Uterus (tissue), 4 donors: ENCODE measurements around the gene IQGAP2. TPM values are rescaled to one million over a fixed set of nuclear protein-coding genes. Genes with fewer than 3 reads are reported as not detected.
A peak's percentile ranks its signal among the peaks of the same experiment; 100 is the strongest.
"Not testable (repeated sequence)": the region's sequence is repeated elsewhere in the genome, so short reads cannot be mapped to it uniquely, and the experiment has no call there.

Experiments used
- DNase-seq, 2 donors: peaks; one replicate each; pipeline ENCODE4 v3.0.0-alpha.2; 2019 to 2020
- H3K27ac ChIP-seq, 2 donors: fragments of 200-600 bp; sonication (generic); 1 replicate in 1 of 2; 2 replicates in 1 of 2; pipeline ENCODE4 v1.5.1; 2016 to 2018
- H3K27me3 ChIP-seq, 2 donors: fragments of 200-600 bp; sonication (generic); one replicate each; pipeline ENCODE4 v1.5.1; 2018 to 2019; ENCODE audit warnings: control low read depth in 1 of 2
- H3K36me3 ChIP-seq, 2 donors: fragments of 200-600 bp; sonication (generic); one replicate each; pipeline ENCODE4 v1.5.1; 2019; ENCODE audit warnings: control low read depth in 1 of 2
- H3K4me1 ChIP-seq, 2 donors: fragments of 200-600 bp; sonication (generic); one replicate each; pipeline ENCODE4 v1.5.1; 2018 to 2019; ENCODE audit warnings: control low read depth in 1 of 2
- H3K4me3 ChIP-seq, 2 donors: fragments of 200-600 bp; sonication (generic); 1 replicate in 1 of 2; 2 replicates in 1 of 2; pipeline ENCODE4 v1.5.1; 2018 to 2019; ENCODE audit warnings: mild to moderate bottlenecking in 1 of 2
- H3K9me3 ChIP-seq, 2 donors: fragments of 200-600 bp; sonication (generic); one replicate each; pipeline ENCODE4 v1.5.1; 2019; ENCODE audit warnings: control low read depth in 1 of 2
- CTCF ChIP-seq, 4 experiments: fragments of 200-600 bp in 2 of 4; fragments of 450-650 bp in 2 of 4; sonication (generic) in 2 of 4; IDR thresholded peaks; one replicate each; pipeline ENCODE4 v1.5.1; 2016 to 2019; ENCODE audit warnings: antibody characterized with exemption in 4 of 4, mild to moderate bottlenecking in 2 of 4, moderate library complexity in 1 of 4
- POLR2A ChIP-seq, 2 donors: fragments of 450-650 bp; IDR thresholded peaks; one replicate each; pipeline ENCODE4 v1.6.1; 2016; ENCODE audit warnings: antibody characterized with exemption in 2 of 2, mild to moderate bottlenecking in 1 of 2, moderate library complexity in 1 of 2
- intact Hi-C: fragments of 100-400 bp; cut with DNase I; formaldehyde crosslinking; loops from one replicate; pipeline ENCODE4 v1.15.1; 2023; ENCODE audit warnings: low total_unique reads
- total RNA-seq, 4 donors: library from RNA; depleted of rRNA in 3 of 4; stranded (reverse); fragments of >200 nt in 3 of 4; gene quantifications; one replicate each; pipeline versions ENCODE4 v1.1.0 to v1.2.4, GENCODE V29; 2014 to 2023
- donor health status: DM: yes; HTN: yes; CAD: no.

Gene IQGAP2
- total RNA-seq, 4 donors from 2014 or later = 7.1 to 49.2 (median 9.4) TPM

DNA sequence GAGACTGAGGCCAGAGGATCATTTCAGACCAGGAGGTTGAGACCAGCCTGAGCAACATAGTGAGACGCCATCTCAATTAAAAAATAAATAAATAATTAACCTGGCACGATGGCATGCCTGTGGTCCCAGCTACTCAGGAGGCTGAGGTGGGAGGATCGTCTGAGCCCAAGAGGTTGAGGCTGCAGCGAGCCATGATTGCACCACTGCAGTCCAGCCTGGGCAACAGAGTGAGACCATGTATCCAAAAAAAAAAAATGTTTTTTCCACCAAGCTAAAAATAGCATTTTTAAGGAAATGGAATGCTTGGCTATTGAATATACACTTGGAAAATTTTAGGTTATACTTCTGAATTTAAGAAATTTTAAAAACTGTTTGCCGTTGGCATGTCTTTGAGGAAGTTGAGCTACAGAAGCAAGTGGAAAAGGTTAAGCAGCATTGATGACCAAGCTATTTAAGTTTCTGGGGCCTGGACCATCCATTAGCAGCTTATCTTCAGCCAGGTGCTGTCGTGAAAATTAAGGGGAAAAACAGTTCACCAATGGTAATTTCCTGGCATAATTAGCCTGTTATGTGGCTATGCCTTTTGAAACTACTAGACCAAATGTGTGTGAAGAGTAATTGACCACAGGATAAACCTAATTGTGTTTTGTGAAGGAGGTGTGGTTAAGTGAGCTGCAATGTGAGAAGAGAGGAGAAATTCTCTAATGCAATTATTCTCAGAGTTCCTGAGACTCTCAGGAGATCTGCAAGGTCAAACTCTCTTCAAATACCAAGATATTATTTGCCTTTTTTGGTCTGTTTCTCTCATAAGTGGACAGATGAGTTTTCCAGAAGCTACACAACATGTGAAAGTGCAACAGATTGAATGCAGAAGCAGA lies 333.8 kb downstream of the IQGAP2 start:
- no peak overlapping the region for H3K27ac ChIP-seq
- no peak for DNase-seq

DNA sequence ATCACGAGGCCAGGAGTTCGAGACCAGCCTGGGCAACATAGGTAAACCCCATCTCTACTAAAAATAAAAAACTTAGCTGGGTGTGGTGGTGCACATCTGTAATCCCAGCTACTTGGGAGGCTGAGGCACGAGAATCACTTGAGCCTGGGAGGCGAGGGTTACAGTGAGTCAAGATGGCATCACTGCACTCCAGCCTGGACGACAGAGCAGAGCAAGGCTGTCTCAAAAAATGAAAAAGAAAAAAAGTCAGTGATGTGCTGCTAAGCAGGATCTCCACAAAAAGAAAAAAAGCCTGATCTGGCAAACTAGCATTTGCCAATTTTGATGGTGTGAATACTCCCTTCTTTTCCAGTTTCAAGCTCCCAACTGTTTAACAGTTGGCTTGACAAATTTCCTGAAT lies 334.8 kb downstream of the IQGAP2 start:
- H3K36me3 ChIP-seq = no peaks in the 10 kb centered on the region
- no peaks in the 10 kb centered on the region for H3K9me3 ChIP-seq
- TF ChIP-seq CTCF (IDR thresholded peaks at IDR 0.05) = no peak
- no peak for TF ChIP-seq POLR2A (IDR thresholded peaks at IDR 0.05)
- H3K27ac ChIP-seq = peak overlapping the region in 1 of 2 donors; percentile 12
- no peaks in the 10 kb centered on the region for H3K4me1 ChIP-seq
- no peak overlapping the region for H3K4me3 ChIP-seq
- H3K27me3 ChIP-seq = no peaks in the 10 kb centered on the region
- DNase-seq = no peak
- intact Hi-C loops = no loop called here

More for the DNA sequence above, 333.8 kb downstream of the IQGAP2 start:
- Histone ChIP-seq H3K36me3 (no peaks in the 10 kb centered on the region), H3K9me3 (no peaks in the 10 kb centered on the region), H3K4me3 (no peak overlapping the region), H3K4me1 (no peaks in the 10 kb centered on the region), H3K27me3 (no peaks in the 10 kb centered on the region)
- intact Hi-C loops = no loop called here
- TF ChIP-seq POLR2A (IDR thresholded peaks at IDR 0.05) (no peak), CTCF (IDR thresholded peaks at IDR 0.05) (no peak)

DNA sequence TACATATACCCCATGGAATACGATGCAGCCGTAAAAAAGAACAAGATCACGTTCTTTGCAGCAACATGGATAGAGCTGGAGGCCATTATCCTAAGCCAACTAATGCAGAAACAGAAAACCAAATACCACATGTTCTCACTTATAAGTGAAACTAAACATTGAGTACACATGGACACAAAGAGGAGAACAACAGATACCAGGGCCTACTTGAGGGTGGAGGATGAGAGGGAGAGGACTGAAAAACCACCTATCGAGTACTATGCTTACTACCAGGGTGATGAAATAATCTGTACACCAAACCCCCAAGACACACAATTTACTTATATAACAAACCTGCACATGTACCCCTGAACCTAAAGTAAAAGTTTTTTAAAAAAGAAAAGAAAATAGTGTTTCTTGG lies 338.4 kb downstream of the IQGAP2 start:
- DNase-seq, H3K4me3 ChIP-seq, H3K36me3 ChIP-seq, intact Hi-C loops, H3K4me1 ChIP-seq, H3K9me3 ChIP-seq, H3K27ac ChIP-seq, H3K27me3 ChIP-seq: not testable (repeated sequence)

GRCh38 chr5:76742583-76742982 lies 339.5 kb downstream of the IQGAP2 start:
- no peak for DNase-seq
- TF ChIP-seq POLR2A (IDR thresholded peaks at IDR 0.05) (no peak), CTCF (IDR thresholded peaks at IDR 0.05) (no peak)
- Histone ChIP-seq H3K4me3 (no peak overlapping the region), H3K27me3 (no peaks in the 10 kb centered on the region), H3K27ac (no peak overlapping the region), H3K4me1 (no peaks in the 10 kb centered on the region), H3K36me3 (no peaks in the 10 kb centered on the region), H3K9me3 (no peaks in the 10 kb centered on the region)
- intact Hi-C loops = no loop called here

DNA sequence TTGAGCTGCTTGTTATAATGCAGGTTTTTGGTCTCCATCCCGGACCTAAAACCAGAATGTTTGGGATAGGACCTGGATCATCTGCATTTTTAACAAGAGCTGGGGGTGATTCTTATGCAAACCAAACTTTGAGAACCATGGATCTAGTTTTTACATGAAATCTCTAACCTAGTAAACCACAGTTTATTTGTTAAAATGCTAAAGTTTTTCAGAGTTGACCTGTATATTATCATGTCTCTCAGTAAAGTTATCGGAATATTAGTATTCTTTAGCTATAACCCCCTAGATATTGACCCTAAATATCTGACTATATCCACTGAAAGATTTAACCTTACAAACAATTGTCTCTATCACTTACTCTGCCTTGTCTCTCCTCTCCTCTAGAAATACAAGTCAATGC lies 341.5 kb downstream of the IQGAP2 start:
- Histone ChIP-seq H3K27me3 (no peaks in the 10 kb centered on the region), H3K9me3 (no peaks in the 10 kb centered on the region), H3K36me3 (no peaks in the 10 kb centered on the region), H3K27ac (no peak overlapping the region), H3K4me1 (no peaks in the 10 kb centered on the region), H3K4me3 (no peak overlapping the region)
- TF ChIP-seq CTCF (IDR thresholded peaks at IDR 0.05) (no peak), POLR2A (IDR thresholded peaks at IDR 0.05) (no peak)
- no peak for DNase-seq
- intact Hi-C loops = no loop called here
